Hematopoietic multipotent progenitor cell treated with erythropoietin and hydrocortisone succinate and interleukin-3 and kit ligand, for 4 days (in vitro differentiated cells): Measurements from ENCODE around the gene RB1.
"Not testable (repeated sequence)": the region's sequence is repeated elsewhere in the genome, so short reads cannot be mapped to it uniquely, and the experiment has no call there.

Experiments
- DNase-seq: peaks from one replicate; pipeline ENCODE4 v3.0.0-alpha.2; 2015

RB1 gene

DNA sequence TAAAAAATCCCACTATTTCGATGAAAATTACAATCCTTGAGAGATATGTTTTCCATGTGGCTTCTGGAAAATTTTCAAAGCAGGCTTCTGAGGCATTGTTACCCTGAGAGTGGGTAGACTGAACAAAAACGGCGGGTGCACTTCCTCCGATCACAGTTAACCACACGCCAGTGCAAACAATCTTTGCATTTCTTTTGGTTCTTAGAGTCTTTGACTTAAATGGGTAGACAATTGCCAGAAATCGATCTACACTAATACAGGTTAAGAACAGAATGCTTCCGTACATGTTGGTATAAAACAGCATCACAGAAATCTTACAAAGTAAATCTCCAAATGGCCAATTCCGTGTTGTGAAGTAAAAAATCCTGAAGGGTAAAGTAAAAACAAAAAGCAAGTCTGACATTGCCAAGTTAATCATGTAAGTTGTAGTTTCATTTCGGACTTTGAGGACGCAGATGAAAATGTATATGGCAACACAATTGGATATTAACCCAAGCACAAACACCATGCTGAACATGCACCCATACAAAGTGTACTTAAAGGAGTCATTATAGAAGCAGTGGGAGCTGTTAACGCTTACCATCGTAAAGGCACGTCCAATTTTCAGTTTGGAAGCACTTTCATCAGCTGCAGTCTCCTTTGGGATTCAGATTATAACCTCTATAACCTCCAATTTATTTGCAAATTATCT lies 108.4 kb downstream of the RB1 start:
- no peak for DNase-seq

DNA sequence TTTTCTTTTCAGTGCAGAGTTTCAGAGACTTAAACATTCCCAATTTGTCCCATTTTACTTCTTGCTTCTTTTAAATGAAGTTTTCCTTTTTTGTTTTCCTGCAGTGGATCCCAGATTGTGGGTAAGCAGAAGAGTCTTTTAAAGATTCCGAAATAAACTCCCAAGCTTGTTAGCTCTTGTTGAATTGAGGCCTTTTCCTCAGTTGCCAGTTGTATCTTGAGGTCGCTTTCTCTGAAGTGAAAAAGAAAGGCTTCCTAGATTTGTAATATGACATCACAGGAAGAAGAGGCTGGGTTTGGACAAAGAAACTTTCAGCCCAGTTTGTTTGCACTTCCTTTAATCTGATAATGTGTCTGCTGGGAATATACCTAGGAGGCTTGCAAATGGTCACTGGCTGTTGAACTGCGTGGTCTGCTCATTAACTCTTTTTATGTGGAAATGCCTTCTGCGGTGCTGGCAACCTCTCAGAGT lies 109.4 kb downstream of the RB1 start, which contains the start of gene LPAR6:
Gene LPAR6, minus strand, starts transcription at position 233 of the 471 bp plus-strand sequence. CDS start 690 bp downstream, outside the sequence.
- DNase-seq = peak; percentile 36

DNA sequence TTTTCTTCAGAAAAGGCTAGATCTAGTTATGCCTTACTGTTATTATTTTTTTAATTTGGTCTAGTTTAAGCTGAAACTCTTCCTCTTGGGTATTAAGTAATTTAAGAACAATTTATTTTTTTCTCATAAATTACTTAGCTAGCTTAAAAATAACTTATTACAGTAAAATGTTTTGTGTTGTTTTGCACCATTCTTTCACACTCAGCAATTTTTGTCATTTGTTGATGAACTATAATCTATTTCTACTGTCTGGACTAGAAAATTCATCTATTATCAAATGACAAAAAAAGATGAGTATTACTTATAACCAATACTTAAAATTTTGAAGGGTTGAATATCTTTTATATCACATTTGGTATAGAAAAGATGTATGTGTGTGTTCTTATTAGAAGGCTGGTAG lies 111.0 kb downstream of the RB1 start:
- DNase-seq = no peak

DNA sequence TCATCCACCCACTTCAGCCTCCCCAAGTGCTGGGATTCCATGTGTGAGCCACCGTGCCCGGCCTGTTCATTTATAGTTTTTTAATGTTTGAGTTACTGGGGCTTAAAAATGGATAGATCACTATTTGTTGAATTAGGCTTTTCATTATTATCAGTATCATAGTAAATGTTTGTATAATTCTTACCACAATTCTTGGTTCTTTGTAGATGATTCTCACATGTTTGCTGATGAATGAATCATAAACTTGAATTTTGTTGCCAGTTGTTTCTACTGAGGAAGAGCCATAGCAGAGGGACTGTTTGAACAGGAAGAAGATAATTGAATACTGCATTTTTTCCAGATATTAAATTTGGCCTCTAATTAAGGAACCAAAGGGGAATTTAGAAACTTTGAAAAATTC lies 112.0 kb downstream of the RB1 start:
- no peak for DNase-seq

DNA sequence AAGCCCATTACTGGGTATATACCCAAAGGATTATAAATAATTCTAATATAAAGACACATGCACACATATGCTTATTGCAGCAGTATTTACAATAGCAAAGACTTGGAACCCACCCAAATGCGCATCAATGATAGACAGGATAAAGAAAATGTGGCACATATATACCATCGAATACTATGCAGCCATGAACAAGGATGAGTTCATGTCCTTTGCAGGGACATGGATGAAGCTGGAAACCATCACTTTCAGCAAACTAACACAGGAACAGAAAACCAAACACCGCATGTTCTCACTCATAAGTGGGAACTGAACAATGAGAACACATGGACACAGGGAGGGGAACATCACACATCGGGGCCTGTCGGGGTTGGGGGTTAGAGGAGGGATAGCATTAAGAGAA lies 118.5 kb downstream of the RB1 start:
- not testable (repeated sequence) for DNase-seq

DNA sequence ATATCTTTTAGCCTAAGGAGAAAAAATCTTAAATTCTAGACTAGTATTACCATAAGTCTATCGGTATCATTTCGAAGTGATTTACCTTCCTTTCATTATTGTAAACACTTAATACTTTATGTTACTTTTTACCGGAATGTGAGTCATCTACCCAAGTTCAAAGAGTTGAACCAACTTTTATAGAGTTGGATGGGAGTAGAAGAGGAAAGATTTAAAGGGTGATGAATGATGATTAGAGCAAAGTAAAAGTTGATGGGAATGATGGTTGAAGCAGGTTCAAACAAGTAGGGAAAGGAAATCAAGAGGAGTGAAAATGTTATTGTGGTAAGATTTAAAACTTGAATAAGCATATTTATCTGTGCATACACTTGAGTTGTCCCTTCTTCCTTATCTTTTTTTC lies 120.7 kb downstream of the RB1 start:
- DNase-seq = no peak

DNA sequence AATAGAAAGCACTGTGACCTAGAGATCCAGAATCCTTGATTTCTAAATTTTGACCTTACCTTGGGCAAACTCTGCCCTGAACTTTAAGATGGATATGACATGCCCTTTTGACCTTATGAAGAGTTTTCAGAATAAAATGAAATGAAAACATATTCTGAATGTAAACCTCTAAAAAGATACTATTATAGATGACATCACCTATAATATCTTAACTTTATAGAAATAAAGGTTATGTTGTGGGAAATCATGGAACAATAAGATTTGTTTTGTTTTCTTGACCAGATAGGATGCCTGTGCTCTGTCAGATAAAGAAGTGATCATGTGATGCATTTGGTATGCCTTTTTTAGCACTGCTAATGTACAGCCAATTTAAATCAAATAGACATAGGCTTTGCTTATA lies 122.5 kb downstream of the RB1 start:
- no peak for DNase-seq

DNA sequence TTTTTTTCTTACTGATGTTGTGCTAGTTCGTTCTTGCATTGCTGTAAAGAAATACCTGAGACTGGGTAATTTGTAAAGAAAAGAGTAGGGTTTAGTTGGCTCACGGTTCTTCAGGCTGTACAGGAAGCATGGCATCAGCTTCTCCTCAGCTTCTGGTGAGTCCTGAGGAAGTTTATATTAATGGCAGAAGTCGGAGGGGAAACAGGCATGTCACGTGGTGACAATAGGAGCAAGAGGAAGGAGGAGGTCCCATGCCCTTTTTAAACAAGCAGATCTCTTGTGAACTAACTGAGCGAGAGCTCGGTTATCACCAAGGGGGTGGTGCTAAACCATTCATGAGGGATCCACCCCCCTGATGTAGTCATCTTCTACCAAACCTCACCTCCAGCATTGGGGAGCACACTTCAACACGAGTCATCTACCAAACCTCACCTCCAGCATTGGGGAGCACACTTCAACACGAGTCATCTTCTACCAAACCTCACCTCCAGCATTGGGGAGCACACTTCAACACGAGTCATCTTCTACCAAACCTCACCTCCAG lies 123.3 kb downstream of the RB1 start:
- DNase-seq = not testable (repeated sequence)

DNA sequence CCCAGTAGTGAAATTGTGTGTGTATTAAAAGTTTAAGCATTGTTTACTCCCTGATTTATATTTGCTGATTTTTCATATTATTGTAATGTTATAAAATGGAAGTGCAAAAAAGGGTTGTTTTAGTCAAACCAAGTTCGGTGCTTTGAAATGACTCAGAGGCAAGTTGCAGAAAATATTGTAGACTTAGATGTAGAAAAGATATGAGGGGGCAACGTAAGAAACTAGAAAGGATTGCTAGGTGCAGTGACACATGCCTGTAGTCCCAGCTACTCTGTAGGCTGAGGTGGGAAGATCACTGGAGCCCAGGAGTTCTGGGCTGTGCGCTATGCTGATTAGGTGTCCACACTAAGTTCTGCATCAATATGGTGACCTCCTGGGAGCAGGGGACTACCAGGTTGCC lies 125.5 kb downstream of the RB1 start:
- no peak for DNase-seq

DNA sequence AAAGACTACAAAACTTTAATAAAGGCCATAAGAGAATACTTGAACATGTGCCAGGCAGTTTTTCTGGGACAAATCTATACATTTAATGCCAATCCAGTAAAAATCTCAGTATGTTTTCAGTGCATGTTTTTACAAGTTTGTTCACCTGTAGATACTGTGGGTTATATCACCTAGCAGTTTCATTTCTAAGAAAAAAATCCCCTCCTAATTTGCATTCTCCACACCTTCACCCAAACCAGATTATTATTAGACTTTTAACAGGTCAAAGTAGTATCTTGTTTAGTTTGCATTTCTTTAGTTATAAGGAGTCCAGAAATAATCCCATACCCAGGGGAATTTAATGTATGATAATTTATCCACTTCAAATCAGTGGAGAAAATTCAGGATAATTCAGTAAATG lies 126.3 kb downstream of the RB1 start:
- no peak for DNase-seq

DNA sequence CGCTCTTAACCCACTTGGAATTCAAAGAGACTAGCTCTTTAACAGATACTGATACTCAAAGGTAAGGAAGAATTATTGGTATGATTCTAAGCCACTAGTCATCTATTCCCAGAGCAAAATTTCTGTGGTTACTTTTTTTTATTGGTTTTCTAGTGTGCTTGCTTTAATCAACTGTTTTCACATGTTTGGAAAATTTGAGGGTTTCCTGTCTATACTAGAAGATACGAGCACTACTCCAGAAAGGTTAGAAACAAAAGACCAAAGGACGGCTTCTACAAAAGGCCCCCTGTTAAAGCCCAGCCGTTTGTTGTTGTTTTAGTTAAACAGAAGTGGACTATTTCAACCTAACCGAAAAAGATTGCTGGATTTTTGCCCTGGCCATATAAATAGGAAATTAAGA lies 127.9 kb downstream of the RB1 start:
- DNase-seq = peak; percentile 82

DNA sequence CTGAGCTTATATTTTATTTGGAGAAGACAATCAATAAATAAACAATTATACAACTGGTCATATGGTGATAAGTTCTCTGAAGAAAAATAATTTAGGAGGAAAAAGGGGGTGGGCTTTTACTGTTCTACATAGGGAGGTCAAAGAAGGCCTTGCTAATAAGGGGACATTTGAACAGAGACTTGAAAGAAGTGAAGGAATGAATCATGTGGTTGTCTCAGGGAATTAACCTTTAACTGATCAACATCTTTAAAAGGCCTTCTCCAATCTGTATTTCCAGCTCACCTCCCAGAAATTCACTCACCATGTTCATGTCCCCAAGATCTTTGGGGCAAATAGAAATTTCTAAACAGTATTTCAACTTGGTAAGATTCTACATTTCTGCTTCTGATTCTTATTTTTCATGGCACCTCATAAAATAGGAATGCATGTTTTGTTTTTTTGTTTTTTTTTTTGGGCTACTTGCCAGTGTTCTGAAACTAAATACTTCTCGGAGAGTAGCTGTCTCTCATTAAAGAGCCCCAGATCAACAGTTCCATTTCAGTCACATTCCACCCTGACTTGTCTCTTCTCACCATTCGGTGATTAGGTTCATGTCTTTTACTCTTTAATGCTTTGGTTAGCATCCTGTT lies 128.6 kb downstream of the RB1 start:
- no peak for DNase-seq

DNA sequence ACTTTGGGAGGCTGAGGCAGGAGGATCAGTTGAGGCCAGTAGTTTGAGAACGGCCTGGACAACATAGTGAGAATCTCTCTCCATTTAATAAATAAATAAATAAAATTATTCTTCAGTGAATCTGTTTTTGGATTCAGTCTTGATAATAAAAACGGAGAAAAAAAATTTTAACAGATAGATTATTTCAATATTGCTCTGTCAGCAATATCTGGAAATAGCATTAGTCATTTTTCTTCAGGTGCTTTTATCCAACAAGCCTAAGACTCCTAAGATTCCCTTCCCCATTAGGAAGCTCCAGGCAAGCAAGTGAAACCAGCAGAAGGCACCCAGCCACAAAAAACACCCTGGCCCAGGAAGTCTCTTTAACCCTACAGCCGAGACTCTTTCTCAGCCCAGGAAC lies 130.6 kb downstream of the RB1 start:
- no peak for DNase-seq

DNA sequence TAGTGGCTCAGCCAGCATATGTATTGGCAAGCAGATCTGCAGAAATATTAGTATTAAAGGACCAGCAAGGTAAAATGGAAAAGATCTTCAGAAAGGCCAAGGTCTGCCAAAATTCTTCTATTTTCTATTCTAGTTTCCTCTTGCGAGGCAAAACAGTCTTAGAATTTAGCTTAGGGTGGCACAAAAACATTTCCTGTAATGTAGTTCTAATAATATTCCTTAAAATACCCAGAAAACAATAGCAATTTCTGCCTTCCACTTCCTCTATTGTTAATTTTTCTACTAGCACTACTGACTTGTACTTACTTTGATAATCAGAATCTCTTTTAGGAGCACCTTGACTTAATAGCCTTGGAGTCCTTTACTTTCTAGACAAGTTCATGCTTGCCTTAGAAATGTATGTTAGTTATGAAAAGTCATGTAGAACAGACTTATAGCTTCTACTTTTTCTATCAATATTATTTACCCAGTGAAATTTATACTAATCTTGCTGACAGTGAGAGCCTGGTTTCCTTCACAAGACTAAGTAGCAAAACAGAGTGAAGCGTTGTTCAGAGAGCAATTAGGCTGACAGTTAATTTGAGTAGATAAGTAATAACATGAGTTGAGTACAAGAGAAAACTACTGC lies 133.2 kb downstream of the RB1 start:
- DNase-seq = no peak

DNA sequence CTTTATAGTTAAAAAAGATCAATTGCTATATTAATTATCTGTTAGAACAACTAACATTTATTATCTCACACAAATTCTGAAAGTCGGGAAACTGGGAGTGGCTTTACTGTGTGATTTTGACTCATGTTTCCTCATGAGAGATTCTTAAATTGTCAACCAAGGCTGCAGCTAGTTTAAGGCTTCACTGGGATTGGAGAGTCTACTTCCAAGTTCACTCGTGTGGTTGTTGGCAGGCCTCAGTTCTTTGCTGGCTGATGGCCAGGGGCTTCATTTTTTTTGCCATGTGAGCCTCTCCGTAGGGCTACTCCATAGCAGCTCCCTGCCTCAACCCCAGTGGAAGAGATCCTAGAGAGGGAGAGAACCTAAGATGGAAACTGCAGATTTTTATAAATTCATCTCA lies 133.8 kb downstream of the RB1 start:
- DNase-seq = no peak

DNA sequence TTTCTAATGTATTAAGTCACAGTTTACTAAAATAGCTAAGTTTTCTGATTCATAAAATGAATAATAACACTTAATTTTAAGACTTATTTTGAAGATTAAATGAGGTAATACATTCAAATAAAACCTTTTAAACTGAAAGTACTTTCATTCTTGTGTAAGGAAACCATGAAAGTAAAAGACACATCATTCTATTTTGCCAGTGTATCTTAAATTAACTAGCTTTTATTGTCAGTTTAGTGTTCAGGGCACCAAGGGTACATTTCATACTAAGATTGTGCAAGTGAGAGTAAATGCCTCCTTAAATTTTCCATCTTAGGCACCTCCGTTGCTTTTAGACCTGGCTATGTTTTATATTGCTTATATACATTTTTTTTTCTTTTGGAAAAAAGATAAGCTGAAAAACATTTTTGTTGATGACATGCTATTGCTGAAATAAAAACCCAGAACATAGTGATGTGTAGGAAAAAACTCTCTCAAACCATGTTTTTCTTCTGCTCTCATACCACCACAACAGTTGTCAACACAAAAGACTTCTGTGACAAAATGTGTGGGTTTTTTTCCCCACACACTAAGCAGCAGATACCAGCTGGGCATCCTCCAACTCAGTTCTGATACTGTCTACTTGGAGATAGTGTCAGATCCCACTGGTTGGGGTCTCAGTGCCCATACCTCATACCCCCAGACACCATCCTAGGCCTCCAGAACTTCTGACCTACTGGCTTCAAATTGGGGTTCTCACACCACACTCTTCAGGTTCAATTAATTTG lies 140.1 kb downstream of the RB1 start:
- DNase-seq = no peak

DNA sequence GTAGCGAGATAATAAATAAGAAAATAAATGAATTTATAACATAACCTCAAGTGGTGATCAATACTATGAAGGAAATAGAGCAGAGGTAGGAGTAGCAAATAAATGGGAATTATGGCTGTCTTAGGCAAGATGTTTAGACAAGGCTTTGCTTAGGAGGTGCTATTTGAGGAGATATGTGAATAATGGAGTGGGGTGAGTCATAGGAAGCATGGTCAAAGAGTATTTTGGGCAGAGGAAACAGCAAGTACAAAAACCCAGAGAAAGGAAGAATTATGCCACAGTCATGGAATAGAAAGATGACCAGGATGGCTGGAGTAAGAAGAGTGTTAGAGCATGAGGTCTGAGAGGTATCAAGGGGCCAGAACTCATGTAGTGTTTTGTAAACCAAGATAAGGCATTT lies 142.9 kb downstream of the RB1 start:
- peak; percentile 15 for DNase-seq

DNA sequence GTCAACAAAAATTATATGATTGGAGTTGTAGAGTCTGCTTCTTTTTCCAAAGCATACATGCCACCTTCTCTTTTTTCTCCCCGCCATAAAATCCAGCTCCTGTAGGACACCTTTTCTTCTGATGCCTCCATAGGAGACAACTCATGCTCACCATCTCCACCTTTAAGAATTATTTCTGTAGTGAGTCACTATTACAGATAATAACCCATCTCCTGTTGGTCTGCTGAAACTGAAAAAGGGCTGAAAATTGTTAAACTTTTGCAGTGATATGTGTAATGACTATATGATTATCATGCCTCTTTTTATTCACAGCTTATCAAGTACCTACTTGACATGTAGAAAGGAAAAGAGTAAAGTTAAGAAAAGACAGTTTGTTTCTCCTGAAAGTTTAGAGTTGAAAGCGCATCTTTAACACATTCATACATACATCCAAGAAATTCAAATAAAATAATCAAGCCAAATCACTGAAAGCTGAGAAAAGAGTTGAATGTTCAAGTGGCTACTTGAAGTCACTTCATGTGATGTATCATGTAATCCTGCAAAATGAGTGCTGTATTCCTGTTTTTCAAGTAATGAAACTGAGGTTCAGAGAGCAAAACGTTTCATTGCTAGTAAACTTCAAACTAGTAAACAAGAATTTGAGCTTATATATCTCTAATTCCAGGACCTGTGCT lies 144.9 kb downstream of the RB1 start:
- DNase-seq = no peak

DNA sequence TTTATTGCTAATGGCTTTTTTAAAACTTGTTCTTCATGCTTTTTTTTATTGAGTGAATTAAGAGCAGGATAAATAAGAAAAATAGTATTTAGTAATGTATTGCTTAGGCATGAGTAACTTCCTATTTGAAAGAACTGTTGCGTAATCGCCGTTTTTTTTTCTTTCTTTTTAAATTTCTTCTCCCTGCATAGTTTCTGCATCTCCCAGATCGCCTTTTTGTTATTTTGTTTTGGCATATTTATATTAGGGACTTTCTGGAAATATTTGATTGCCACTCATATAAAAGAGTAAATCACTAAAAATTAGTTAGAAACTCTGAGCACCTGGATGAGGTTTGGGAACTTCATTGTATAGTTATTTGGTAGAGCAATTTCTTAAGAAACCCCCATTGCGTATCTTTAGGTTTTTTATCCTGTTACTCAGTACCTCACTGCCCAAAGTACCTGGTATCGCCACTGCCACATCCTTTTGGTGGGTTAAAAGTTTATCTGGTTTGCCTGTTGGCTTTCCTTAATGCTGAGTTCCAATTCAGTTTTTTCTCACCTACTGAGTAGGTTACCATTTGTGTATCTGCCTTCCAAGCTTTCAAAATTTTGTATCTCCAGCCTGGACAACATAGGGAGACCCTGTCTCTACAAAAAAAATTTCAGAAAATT lies 145.5 kb downstream of the RB1 start:
- DNase-seq = peak; percentile 72

DNA sequence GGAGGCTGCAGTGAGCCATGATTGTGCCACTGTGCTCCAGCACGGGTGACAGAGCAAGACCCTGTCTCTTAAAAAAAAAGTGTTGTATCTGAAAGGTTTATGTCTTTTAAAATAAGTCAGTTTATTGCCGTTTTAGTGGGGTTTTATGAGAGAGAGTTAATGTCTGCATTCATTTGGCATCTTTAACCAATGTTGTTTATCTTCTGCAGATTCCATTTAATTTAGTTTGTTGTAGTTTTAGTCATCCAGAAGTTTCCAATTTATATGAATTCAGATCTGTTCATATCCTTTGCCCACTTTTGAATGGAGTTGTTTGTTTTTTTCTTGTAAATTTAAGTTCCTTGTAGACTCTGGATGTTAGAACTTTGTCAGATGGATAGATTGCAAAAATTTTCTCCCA lies 146.1 kb downstream of the RB1 start:
- DNase-seq = no peak

DNA sequence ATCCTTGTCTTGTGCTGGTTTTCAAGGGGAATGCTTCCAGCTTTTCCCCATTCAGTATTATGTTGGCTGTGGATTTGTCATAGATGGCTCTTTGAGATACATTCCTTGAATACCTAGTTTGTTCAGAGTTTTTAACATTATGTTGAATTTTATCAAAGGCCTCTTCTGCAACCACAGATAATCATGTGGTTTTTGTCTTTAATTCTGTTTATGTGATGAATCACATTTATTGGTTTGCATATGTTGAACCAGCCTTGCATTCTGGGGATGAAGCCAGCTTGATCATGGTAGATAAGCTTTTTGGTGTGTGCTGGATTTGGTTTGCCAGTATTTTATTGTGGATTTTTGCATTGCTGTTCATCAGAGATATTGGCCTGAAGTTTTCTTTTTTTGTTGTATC lies 147.6 kb downstream of the RB1 start:
- peak; percentile 31 for DNase-seq

DNA sequence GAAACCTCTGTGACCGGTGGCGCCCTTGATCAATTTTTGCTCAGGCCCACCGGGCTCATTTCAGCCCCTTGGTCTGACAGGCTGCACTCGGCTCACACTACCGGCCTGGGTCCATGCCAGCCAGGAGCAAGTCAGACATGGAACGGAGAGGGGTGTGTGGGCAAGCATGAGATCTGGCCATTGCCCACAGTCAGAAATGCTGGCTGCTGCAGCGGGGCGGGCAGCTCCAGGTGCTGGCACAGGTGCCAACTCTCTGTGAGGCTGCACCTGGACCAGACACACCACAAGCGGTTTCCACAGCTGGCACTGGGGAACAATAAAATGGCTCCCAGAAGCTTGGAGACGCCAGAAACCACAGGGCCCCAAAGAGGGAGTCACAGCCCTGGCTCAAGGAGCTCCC lies 153.0 kb downstream of the RB1 start:
- no peak for DNase-seq
